ENCODE measurements around the gene CFAP90. TPM values are rescaled to one million over a fixed set of nuclear protein-coding genes. Genes with fewer than 3 reads are reported as not detected.

Gene CFAP90
- total RNA-seq, 1 experiment from 2014 or later, result 0.44 TPM

GRCh38 chr5:7823594-7823993 lies 27.3 kb downstream of the CFAP90 start:
- no peak for DNase-seq (ENCODE audit: low read depth)

- DNase-seq (ENCODE audit: low read depth), result no peak
Measured at GRCh38 chr5:7822449-7822848, 28.5 kb downstream of the CFAP90 start.

- no peak for DNase-seq (ENCODE audit: low read depth)
Measured at GRCh38 chr5:7816535-7816901, 34.4 kb downstream of the CFAP90 start.

GRCh38 chr5:7815892-7816534 lies 34.9 kb downstream of the CFAP90 start:
- DNase-seq (ENCODE audit: low read depth), result peak; percentile 52

GRCh38 chr5:7814816-7815215 lies 36.1 kb downstream of the CFAP90 start:
- DNase-seq (ENCODE audit: low read depth), result no peak

GRCh38 chr5:7813576-7813975 lies 37.4 kb downstream of the CFAP90 start:
- DNase-seq (ENCODE audit: low read depth), result no peak

GRCh38 chr5:7813007-7813406 lies 37.9 kb downstream of the CFAP90 start:
- DNase-seq (ENCODE audit: low read depth), result no peak

GRCh38 chr5:7811715-7812114 lies 39.2 kb downstream of the CFAP90 start:
- no peak for DNase-seq (ENCODE audit: low read depth)

GRCh38 chr5:7808998-7809397 lies 41.9 kb downstream of the CFAP90 start:
- DNase-seq (ENCODE audit: low read depth), result no peak

- no peak for DNase-seq (ENCODE audit: low read depth)
Measured at GRCh38 chr5:7805379-7805778, 45.6 kb downstream of the CFAP90 start.

- no peak for DNase-seq (ENCODE audit: low read depth)
Measured at GRCh38 chr5:7803937-7804336, 47.0 kb downstream of the CFAP90 start.

GRCh38 chr5:7802855-7803254 lies 48.1 kb downstream of the CFAP90 start:
- peak; percentile 16 for DNase-seq (ENCODE audit: low read depth)

- DNase-seq (ENCODE audit: low read depth), result no peak
Measured at GRCh38 chr5:7801891-7802614, 48.9 kb downstream of the CFAP90 start.

GRCh38 chr5:7795306-7795705 lies 55.6 kb downstream of the CFAP90 start:
- DNase-seq (ENCODE audit: low read depth), result no peak

- DNase-seq (ENCODE audit: low read depth), result no peak
Measured at GRCh38 chr5:7794823-7795222, 56.1 kb downstream of the CFAP90 start.

GRCh38 chr5:7794311-7794710 lies 56.6 kb downstream of the CFAP90 start:
- DNase-seq (ENCODE audit: low read depth), result no peak

GRCh38 chr5:7793895-7794294 lies 57.0 kb downstream of the CFAP90 start:
- DNase-seq (ENCODE audit: low read depth), result no peak

- DNase-seq (ENCODE audit: low read depth), result no peak
Measured at GRCh38 chr5:7789567-7789966, 61.4 kb downstream of the CFAP90 start.

GRCh38 chr5:7787770-7788169 lies 63.2 kb downstream of the CFAP90 start:
- DNase-seq (ENCODE audit: low read depth), result no peak

GRCh38 chr5:7784683-7785380 lies 66.1 kb downstream of the CFAP90 start:
- DNase-seq (ENCODE audit: low read depth), result no peak

GRCh38 chr5:7781899-7782298 lies 69.0 kb downstream of the CFAP90 start:
- DNase-seq (ENCODE audit: low read depth), result no peak

Measured in M059J (cell line).